Measurements from ENCODE around the gene SLC17A5. TPM values are rescaled to one million over a fixed set of nuclear protein-coding genes. Genes with fewer than 3 reads are reported as not detected.

SLC17A5 gene
- total RNA-seq, 1 experiment from 2014 or later, result 6.1 TPM

- ChIA-PET POLR2A (interaction anchor here (0.7 to 1.7 kb wide), 3 partner anchors 13 to 29 kb away, joined by 3 to 7 read pairs (median 5); no protein-coding TSS in a partner anchor), CTCF (interaction anchor here (0.9 to 1.6 kb wide), 3 partner anchors 11 to 62 kb away, joined by 3 to 5 read pairs (median 4); no protein-coding TSS in a partner anchor)
- no peak for TF ChIP-seq CTCF (IDR thresholded peaks at IDR 0.05; ENCODE audit: unreplicated experiment)
- H3K27ac Mint-ChIP-seq (ENCODE audit: low read depth, unreplicated experiment), result no peak overlapping the region
- H3K27me3 Mint-ChIP-seq (ENCODE audit: insufficient read depth, unreplicated experiment), result no peaks in the 10 kb centered on the region
- no TSS peak for BruUV-seq (replicated peaks)
- H3K9me3 Mint-ChIP-seq (ENCODE audit: unreplicated experiment), result no peaks in the 10 kb centered on the region
- H3K4me3 Mint-ChIP-seq (ENCODE audit: unreplicated experiment), result no peak overlapping the region
- no peak for DNase-seq (ENCODE audit: unreplicated experiment)
- intact Hi-C loops (cut with micrococcal nuclease), result no loop called here
- no peaks in the 10 kb centered on the region for H3K36me3 Mint-ChIP-seq (ENCODE audit: insufficient read depth, unreplicated experiment)
- H3K4me1 Mint-ChIP-seq (ENCODE audit: insufficient read depth, unreplicated experiment), result no peaks in the 10 kb centered on the region
Observed at GRCh38 chr6:73548458-73549446, 105.0 kb downstream of the SLC17A5 start.

- Mint-ChIP-seq H3K27me3 (ENCODE audit: insufficient read depth, unreplicated experiment) (no peaks in the 10 kb centered on the region), H3K9me3 (ENCODE audit: unreplicated experiment) (no peaks in the 10 kb centered on the region), H3K4me1 (ENCODE audit: insufficient read depth, unreplicated experiment) (no peaks in the 10 kb centered on the region), H3K27ac (ENCODE audit: low read depth, unreplicated experiment) (no peak overlapping the region), H3K36me3 (ENCODE audit: insufficient read depth, unreplicated experiment) (no peaks in the 10 kb centered on the region), H3K4me3 (ENCODE audit: unreplicated experiment) (no peak overlapping the region)
- POLR2A ChIA-PET, result no interaction called here
- BruUV-seq (replicated peaks), result no TSS peak
- CTCF ChIA-PET, result interaction anchor here (0.7 to 1.0 kb wide), 2 partner anchors 24 to 56 kb away, joined by 3 to 5 read pairs; no protein-coding TSS in a partner anchor
- no peak for DNase-seq (ENCODE audit: unreplicated experiment)
- intact Hi-C loops (cut with micrococcal nuclease), result no loop called here
- TF ChIP-seq CTCF (IDR thresholded peaks at IDR 0.05; ENCODE audit: unreplicated experiment), result no peak
Observed at GRCh38 chr6:73547036-73547435, 106.8 kb downstream of the SLC17A5 start.

Other genes with a start within 250 kb of the SLC17A5 start
- 11.6 and 14.1 TPM in 2 replicates for gene CGAS, start 201.7 kb downstream of the SLC17A5 start, total RNA-seq (2022)
- 50.8 and 51.4 TPM in 2 replicates for gene MTO1, start 192.3 kb downstream of the SLC17A5 start, total RNA-seq (2022)
- gene EEF1A1, start 133.0 kb downstream of the SLC17A5 start, total RNA-seq (2022), result 13,507 and 14,346 TPM in 2 replicates
- gene CD109, start 42.2 kb upstream of the SLC17A5 start, total RNA-seq (2022), result 91.0 and 94.5 TPM in 2 replicates